Activated naive CD8-positive, alpha-beta T cell treated with anti-CD3 and anti-CD28 coated beads, Interleukin-2, amount 50 U/mL, for 16 hours (primary cell): Measurements from ENCODE around the gene SGCD.

Source experiments
- DNase-seq: peaks from one replicate; pipeline ENCODE4 v3.0.0-alpha.2; 2020; ENCODE audit warnings: low read depth, low spot score

The SGCD gene

GRCh38 chr5:156326718-156327259 is at the start of gene SGCD:
Gene SGCD, plus strand, starts transcription at chr5:156327164.
- no peak for DNase-seq

DNA sequence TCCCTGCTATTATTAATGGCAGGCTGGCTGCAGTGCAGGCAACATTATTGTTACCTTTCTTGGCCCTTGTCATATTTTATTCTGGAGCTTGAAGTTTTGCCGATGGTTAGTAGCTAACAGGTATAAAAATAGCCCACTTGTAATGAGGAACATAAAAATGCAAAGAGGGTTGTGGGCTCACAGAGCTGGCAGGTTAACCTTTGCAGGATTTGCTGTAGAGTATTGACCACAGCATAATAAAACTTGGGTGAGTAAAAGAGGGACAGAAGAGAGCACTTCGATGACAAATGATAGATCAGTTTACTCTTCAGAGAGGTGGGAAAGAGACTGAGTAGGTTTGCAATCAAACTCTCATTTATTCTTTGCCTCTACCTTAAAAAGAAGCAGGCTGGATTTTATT is 49.7 kb upstream of the SGCD start:
- DNase-seq: no peak

- no peak for DNase-seq
These were observed 31.5 kb upstream of the SGCD start for GRCh38 chr5:156295431-156295830.

DNA sequence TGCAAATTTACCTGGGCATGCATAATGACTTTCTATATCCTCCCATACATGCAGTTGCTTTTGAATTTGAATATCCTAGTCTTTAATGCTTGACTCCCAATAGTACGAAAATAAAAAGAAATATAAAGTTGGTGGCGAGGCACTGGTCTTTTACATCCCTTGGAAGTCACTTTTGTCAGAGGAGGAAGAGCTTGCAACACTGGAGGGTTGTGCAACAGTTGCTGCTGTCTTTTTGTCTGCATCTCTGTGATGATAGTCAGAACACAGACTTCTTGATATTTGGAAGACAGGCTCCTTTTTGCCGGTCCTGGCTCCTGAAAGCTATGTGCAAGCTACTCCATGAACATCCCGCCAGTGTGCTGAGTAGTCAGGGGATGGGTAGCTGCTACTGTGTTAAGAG is 16.8 kb upstream of the SGCD start:
- DNase-seq: no peak

GRCh38 chr5:156312897-156313694 is 13.9 kb upstream of the SGCD start:
- no peak for DNase-seq

GRCh38 chr5:156314416-156314815 is 12.5 kb upstream of the SGCD start:
- no peak for DNase-seq

- no peak for DNase-seq
These were observed 4.3 kb upstream of the SGCD start for GRCh38 chr5:156322666-156323065.

DNA sequence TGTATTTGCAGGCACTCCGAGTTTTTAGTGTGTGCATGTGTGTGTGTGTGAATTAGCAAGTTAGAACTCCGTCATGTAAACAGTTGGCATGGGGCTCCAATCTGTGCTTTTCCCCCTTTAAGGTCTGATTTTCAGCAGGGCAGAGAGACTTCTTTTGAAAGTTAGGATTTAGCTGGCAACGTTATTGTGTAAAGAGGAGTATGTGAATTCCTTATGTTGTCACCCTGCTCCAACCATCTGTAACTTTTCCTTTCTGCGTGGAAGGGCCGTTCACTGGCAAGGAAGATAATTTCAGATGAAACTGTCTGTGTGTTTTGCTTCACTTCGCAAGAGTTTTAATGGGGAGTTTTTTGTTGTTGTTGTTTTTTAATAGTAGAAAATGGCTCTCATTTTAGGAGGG is 332 bp downstream of the SGCD start:
- no peak for DNase-seq

- no peak for DNase-seq
These were observed 1.2 kb downstream of the SGCD start for GRCh38 chr5:156328161-156328560.

DNA sequence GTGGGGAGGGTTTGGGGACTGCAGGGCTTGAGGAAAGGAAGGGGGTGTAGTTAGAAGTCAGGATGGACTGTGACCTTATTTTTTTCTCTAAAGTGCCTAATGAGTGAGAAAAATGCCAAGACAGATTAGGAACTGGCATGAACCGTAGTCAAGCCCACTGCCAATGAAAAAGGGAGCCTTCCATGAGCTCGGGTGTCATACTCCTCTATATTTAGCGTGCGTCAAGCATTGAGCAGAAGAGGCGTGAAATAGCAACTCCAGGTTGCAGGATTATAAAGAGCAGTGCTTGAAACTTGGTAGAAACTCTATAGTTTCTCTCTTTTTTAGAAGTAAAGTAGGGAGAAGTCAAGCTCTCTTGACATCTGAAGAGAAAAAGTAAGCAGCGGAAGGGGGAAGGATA is 1.8 kb downstream of the SGCD start:
- no peak for DNase-seq

DNA sequence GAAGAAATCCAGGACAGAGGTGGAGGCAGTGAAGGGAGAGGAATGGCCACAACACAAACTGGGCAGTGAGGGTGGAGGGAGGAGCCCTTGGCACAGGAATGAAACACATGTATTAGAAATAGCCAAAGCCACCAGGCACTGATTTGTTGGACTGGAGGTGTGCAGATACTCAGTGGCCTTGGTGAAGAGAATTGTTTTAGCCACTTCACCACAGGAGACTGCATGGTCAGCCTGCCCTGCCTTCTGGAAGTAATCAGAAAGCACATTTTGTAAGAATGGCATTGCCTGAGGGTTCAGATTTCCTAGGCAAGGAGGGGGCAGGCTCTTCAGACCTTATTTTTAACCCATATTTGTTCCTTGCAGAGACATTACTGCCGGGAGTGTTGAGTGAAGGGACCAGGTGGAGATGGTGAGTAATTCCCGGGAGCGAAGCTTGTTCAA is 2.2 kb downstream of the SGCD start:
- no peak for DNase-seq

DNA sequence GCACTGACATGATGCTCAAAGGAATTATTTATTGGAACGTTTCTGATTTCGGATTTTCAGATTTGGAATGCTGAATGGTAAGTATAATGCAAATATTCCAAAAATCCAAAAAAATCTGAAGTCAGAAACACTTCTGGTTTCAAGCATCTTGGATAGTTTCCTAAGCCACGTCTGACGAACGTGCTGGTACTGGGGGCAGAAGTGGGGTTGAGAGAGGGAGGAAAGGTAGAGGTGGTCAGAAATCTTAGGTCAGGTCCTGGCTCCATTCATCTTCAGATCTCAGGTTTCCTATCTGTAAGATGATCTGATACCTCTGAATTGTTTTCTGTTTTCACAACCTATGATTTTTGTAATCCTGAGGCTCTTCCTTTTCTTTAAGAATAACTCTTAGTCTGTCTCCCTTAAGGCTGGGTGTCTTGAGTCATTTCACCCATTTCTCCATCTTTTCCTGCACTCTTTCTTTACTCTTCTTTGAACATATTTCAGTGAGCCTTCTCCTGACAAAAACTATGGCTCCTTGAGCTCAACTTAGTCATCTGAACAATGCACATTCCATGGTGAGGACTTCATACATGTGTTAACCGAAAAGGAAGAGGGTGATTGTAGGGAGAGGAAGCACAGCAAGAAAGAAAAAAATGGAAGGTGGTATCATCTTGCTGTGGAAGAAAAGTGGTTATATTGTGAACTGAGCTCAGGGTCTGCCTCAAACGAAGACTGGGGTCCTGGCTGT is 3.3 kb downstream of the SGCD start:
- no peak for DNase-seq

DNA sequence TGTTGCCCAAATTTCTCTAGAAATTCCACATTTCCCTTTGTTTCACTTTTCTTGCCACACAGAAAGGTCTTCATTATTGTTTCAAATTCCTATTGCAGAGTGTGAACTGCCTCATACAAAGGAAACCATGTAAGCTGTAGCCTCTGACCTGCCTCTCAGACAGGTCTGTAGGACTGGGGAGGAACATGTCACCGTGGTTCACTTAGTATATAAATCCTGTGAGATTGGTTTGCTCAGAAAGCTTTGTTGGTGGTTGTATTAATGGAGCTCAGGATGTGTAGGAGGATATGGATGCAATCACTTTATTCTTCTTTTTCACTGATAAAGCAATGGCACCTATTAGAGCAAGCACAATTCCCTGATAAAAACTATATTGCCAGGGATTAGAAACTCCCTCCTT is 4.2 kb downstream of the SGCD start:
- DNase-seq: no peak

DNA sequence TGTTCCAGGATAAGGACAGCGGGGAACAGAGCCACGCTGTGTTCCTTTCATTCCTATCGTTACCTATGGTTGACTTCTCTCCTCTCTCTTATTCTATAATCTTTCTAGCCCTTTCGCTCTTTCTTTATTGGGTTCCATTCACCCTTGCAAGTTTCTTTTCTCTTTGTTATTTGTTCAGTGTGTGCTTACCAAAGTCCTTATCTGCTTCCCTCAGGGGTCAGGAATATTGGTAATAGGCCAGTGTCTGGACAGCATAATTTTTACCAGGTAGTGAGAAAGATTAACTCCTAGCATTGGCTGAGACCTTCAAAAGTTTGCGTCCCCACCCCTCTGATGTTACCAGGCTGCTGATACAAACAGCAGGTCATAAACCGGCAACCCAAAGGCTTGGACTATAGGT is 4.9 kb downstream of the SGCD start:
- no peak for DNase-seq

- no peak for DNase-seq
These were observed 5.3 kb downstream of the SGCD start for GRCh38 chr5:156332245-156332644.

- no peak for DNase-seq
These were observed 12.3 kb downstream of the SGCD start for GRCh38 chr5:156339139-156339841.

GRCh38 chr5:156340893-156341292 is 13.9 kb downstream of the SGCD start:
- no peak for DNase-seq

- no peak for DNase-seq
These were observed 23.3 kb downstream of the SGCD start for GRCh38 chr5:156350256-156350655.

DNA sequence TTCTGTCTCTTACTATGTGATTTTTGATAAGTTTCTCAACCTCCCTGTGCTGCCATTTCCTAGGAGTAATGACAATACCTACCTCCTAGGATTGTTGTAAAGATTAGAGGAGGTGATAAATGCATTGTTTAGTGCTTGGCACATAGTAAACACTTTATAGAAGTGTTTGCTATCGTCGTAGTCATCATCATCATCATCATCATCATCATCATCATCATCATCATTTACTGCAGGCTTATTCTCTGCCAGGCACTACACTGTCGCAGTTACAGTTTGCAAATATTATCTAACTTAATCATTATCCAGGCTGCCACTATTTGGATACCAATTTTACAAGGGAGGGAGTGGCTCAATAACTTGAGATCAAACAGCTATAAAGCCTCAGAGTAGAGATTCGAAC is 24.5 kb downstream of the SGCD start:
- no peak for DNase-seq

DNA sequence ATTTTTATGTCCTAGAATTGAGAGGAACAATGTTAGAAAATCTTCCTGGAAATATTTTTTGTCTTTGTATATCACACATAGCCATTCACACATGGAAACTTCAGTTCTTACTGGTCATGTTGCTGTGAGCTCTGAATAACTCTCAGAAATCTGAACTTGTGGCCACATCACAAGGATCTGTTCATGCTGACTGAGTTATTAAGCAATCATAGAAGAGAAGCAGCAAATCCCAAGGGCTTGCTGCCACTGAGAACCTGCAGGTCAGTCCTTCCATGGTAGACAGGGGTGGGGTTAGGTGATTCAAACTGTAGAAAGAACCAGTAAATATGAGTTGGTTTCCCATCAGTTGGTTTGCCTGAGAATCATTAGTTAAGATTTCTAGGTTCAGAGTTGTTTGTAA is 27.6 kb downstream of the SGCD start:
- DNase-seq: no peak

GRCh38 chr5:156356238-156356637 is 29.3 kb downstream of the SGCD start:
- no peak for DNase-seq

DNA sequence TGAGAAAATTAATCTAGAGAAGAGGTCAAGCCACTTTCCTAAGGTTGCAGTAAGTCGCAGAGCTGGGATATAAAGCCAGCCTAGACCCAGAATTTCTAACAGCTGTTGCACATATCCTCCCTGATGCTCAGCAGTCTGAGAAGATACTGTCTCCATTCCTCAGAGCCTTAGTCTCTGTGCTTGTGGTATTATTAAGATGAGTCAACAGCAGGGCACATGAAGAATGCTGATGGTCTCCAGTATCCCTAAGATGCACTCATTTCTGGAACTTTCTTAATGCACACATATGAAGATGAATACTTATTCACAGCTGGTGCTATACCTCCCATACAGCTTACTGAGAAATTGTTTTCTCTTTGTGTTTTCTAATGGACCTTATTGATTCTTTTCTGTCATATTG is 32.5 kb downstream of the SGCD start:
- DNase-seq: no peak
